GM12878 (cell line): ENCODE results near the gene KLHL8.

ENCODE experiments used
- CBX5 ChIP-seq: sonication (generic); IDR thresholded peaks from 2 replicates; pipeline ENCODE4 v1.6.1; 2016; ENCODE audit warnings: low read depth, moderate library complexity, mild to moderate bottlenecking, inconsistent platforms
- ESRRA ChIP-seq: IDR thresholded peaks from 2 replicates; pipeline ENCODE4 v1.6.1; 2012; ENCODE audit warnings: mild to moderate bottlenecking, low read length, improper control_type of control experiment
- EZH2 ChIP-seq: IDR thresholded peaks from 2 replicates; pipeline ENCODE4 v1.6.1; 2012; ENCODE audit warnings: low read depth, mild to moderate bottlenecking, control low read depth, inconsistent platforms, low read length, borderline replicate concordance; ENCODE audit not compliant: control insufficient read depth
- PAX8 ChIP-seq: fragments of 450-650 bp; IDR thresholded peaks from 2 replicates; pipeline ENCODE4 v1.6.1; 2017; ENCODE audit warnings: mild to moderate bottlenecking, moderate library complexity
- POLR2AphosphoS5 ChIP-seq: IDR thresholded peaks from 2 replicates; pipeline ENCODE4 v1.6.1; 2011; ENCODE audit warnings: mild to moderate bottlenecking, low read length, inconsistent platforms
- TF ChIP-seq, protein P1 (sequence below), 3 experiments: IDR thresholded peaks in 2 of 3; conservative IDR thresholded peaks in 1 of 3; 2 replicates each; pipeline ENCODE4 v1.5.1; 2011; ENCODE audit warnings: low read depth in 3 of 3, low read length in 3 of 3, mild to moderate bottlenecking in 3 of 3, control low read depth in 2 of 3, moderate library complexity in 2 of 3, inconsistent platforms in 1 of 3, mixed read lengths in 1 of 3; ENCODE audit not compliant: control insufficient read depth in 2 of 3, insufficient read depth in 1 of 3; ENCODE audit errors: extremely low read depth in 1 of 3
- TF ChIP-seq, protein P2 (sequence below): fragments of 450-650 bp; IDR thresholded peaks from 2 replicates; pipeline ENCODE4 v1.6.1; 2017; ENCODE audit warnings: mild to moderate bottlenecking, moderate library complexity

DNA sequence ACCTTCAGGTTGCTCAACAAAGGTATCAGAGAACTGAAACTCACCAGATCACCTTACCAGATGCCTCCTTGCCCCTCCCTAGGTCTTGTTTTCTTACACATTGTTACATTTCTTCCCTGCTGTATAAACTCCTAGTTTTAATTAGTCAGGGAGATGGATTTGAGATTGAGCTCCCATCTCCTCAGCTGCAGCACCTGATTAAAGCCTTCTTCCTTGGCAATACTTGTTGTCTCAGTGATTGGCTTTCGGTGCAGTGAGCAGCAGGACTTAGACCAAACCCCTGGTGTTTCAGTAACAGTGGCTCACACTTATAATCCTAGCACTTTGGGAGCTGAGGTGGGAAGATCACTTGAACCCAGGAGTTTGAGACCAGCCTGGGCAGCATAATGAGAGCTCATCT lies 42.5 kb upstream of the KLHL8 start:
- TF ChIP-seq PAX8 (no peak), CBX5 (no peak), POLR2AphosphoS5 (no peak), EZH2 (no peak), ESRRA (no peak)
- TF ChIP-seq, protein P1, sequence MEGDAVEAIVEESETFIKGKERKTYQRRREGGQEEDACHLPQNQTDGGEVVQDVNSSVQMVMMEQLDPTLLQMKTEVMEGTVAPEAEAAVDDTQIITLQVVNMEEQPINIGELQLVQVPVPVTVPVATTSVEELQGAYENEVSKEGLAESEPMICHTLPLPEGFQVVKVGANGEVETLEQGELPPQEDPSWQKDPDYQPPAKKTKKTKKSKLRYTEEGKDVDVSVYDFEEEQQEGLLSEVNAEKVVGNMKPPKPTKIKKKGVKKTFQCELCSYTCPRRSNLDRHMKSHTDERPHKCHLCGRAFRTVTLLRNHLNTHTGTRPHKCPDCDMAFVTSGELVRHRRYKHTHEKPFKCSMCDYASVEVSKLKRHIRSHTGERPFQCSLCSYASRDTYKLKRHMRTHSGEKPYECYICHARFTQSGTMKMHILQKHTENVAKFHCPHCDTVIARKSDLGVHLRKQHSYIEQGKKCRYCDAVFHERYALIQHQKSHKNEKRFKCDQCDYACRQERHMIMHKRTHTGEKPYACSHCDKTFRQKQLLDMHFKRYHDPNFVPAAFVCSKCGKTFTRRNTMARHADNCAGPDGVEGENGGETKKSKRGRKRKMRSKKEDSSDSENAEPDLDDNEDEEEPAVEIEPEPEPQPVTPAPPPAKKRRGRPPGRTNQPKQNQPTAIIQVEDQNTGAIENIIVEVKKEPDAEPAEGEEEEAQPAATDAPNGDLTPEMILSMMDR (IDR thresholded peaks at IDR 0.05 in 2 of 3, conservative IDR thresholded peaks at IDR 0.05 in 1 of 3; ENCODE audit: control insufficient read depth in 2 of 3, extremely low read depth in 1 of 3, insufficient read depth in 1 of 3, low read depth in 3 of 3, low read length in 3 of 3): no peak
- TF ChIP-seq, protein P2, sequence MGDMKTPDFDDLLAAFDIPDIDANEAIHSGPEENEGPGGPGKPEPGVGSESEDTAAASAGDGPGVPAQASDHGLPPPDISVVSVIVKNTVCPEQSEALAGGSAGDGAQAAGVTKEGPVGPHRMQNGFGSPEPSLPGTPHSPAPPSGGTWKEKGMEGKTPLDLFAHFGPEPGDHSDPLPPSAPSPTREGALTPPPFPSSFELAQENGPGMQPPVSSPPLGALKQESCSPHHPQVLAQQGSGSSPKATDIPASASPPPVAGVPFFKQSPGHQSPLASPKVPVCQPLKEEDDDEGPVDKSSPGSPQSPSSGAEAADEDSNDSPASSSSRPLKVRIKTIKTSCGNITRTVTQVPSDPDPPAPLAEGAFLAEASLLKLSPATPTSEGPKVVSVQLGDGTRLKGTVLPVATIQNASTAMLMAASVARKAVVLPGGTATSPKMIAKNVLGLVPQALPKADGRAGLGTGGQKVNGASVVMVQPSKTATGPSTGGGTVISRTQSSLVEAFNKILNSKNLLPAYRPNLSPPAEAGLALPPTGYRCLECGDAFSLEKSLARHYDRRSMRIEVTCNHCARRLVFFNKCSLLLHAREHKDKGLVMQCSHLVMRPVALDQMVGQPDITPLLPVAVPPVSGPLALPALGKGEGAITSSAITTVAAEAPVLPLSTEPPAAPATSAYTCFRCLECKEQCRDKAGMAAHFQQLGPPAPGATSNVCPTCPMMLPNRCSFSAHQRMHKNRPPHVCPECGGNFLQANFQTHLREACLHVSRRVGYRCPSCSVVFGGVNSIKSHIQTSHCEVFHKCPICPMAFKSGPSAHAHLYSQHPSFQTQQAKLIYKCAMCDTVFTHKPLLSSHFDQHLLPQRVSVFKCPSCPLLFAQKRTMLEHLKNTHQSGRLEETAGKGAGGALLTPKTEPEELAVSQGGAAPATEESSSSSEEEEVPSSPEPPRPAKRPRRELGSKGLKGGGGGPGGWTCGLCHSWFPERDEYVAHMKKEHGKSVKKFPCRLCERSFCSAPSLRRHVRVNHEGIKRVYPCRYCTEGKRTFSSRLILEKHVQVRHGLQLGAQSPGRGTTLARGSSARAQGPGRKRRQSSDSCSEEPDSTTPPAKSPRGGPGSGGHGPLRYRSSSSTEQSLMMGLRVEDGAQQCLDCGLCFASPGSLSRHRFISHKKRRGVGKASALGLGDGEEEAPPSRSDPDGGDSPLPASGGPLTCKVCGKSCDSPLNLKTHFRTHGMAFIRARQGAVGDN: no peak
